Muscle layer of duodenum (tissue), 2 donors: ENCODE measurements around the gene PIGM.
"Not testable (repeated sequence)": the region's sequence is repeated elsewhere in the genome, so short reads cannot be mapped to it uniquely, and the experiment has no call there.

Source experiments
- H3K27ac ChIP-seq: one replicate; pipeline ENCODE4 v1.7.0; 2013; ENCODE audit warnings: mild to moderate bottlenecking, low read length
- H3K27me3 ChIP-seq: one replicate; pipeline ENCODE4 v1.7.0; 2013; ENCODE audit warnings: low read depth, mild to moderate bottlenecking, control low read depth, low read length
- H3K36me3 ChIP-seq, 2 donors: one replicate each; pipeline ENCODE4 v1.7.0; 2013; ENCODE audit warnings: low read length in 2 of 2, control low read depth in 1 of 2, mild to moderate bottlenecking in 1 of 2; ENCODE audit not compliant: insufficient read depth in 2 of 2, control insufficient read depth in 1 of 2
- H3K4me1 ChIP-seq, 2 donors: one replicate each; pipeline ENCODE4 v1.7.0; 2013; ENCODE audit warnings: low read length in 2 of 2, mild to moderate bottlenecking in 2 of 2, control low read depth in 1 of 2, moderate library complexity in 1 of 2; ENCODE audit not compliant: insufficient read depth in 2 of 2, control insufficient read depth in 1 of 2
- H3K4me3 ChIP-seq, 2 donors: one replicate each; pipeline ENCODE4 v1.7.0; 2013; ENCODE audit warnings: low read length in 2 of 2, low read depth in 1 of 2, mild to moderate bottlenecking in 1 of 2
- H3K9me3 ChIP-seq, 2 donors: one replicate each; pipeline ENCODE4 v1.7.0; 2013; ENCODE audit warnings: low read length in 2 of 2, control low read depth in 1 of 2, mild to moderate bottlenecking in 1 of 2; ENCODE audit not compliant: control insufficient read depth in 1 of 2
- donor health status: healthy.

The PIGM gene

GRCh38 chr1:160056648-160057169 is 24.9 kb upstream of the PIGM start:
- H3K27me3 ChIP-seq, result no peaks in the 10 kb centered on the region

DNA sequence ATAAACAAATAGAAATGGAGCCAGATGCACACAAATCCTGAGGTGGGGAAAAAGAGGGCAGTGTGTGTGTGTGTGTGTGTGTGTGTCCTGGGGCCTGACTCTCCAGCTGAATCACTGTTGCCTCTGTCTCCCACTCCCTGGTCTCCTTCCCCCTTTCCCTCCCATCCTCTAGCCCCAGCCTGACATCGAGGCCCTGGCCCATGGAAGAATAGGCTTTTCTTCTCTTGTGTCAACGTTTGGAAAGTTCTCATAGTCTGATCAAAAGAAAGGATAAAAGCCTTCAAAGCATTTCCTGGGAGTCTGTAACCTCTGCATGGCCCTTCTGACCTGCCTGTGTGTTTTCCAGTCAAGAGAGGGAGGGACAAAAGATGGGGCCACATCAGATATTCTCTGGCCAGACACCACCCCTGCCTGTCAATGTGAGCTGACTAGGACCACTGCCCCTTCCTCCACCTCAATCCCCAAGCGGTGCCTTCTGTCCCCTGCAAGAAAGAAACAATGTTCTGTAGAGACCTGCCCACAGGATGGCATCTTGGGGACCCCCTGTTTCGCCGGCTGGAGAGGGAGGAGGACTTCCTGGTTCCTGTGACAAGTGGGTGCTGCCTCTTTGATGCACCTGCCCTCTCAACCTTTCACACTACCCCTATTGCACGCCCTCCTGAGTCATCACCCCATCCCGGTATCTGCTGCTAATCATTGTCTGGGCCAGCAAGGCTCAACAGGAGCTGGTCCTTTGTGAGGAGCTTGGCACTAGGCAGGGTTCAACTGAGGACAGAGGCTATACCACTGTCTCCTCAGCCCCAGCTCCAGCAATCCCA is 22.0 kb upstream of the PIGM start:
- H3K9me3 ChIP-seq, result no peaks in the 10 kb centered on the region

More at GRCh38 chr1:160056648-160057169, 24.9 kb upstream of the PIGM start:
- H3K4me1 ChIP-seq, result no peaks in the 10 kb centered on the region
- H3K27ac ChIP-seq, result no peak overlapping the region
- H3K9me3 ChIP-seq, result no peaks in the 10 kb centered on the region
- no peak overlapping the region for H3K4me3 ChIP-seq
- no peaks in the 10 kb centered on the region for H3K36me3 ChIP-seq

GRCh38 chr1:160052936-160053335 is 21.1 kb upstream of the PIGM start:
- Histone ChIP-seq H3K27me3 (no peaks in the 10 kb centered on the region), H3K4me3 (no peak overlapping the region), H3K4me1 (no peaks in the 10 kb centered on the region), H3K9me3 (no peaks in the 10 kb centered on the region), H3K36me3 (no peaks in the 10 kb centered on the region), H3K27ac (no peak overlapping the region)

More for the DNA sequence above, 22.0 kb upstream of the PIGM start:
- Histone ChIP-seq H3K36me3 (no peaks in the 10 kb centered on the region), H3K4me3 (no peak overlapping the region), H3K27me3 (no peaks in the 10 kb centered on the region), H3K4me1 (no peaks in the 10 kb centered on the region), H3K27ac (no peak overlapping the region)

GRCh38 chr1:160050619-160051018 is 18.8 kb upstream of the PIGM start:
- H3K36me3 ChIP-seq, result no peaks in the 10 kb centered on the region
- H3K4me3 ChIP-seq, result no peak overlapping the region
- no peaks in the 10 kb centered on the region for H3K9me3 ChIP-seq
- H3K4me1 ChIP-seq, result peaks cover 11 to 13% of the 10 kb centered on the region in 2 donors
- no peak overlapping the region for H3K27ac ChIP-seq
- no peaks in the 10 kb centered on the region for H3K27me3 ChIP-seq

DNA sequence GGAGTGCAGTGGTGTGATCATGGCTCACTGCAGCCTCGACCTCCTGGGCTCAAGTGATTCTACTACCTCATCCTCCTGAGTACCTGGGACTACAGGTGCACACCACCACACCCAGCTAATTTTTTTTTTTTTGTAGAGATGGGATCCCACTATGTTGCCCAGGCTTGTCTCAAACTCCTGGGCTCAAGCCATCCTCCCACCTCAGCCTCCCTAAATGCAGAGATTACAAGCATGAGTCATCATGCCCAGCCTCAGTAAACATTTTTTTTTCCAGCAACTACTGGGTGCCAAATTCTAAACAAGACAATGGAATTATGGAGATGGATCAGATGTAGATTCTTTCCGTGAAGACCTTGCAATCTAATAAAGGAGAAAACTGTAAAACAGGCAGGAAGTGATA is 18.4 kb upstream of the PIGM start:
- H3K4me3 ChIP-seq, H3K27ac ChIP-seq, H3K9me3 ChIP-seq, H3K27me3 ChIP-seq, H3K36me3 ChIP-seq: not testable (repeated sequence)
- peaks cover 11 to 13% of the 10 kb centered on the region in 2 donors for H3K4me1 ChIP-seq

- Histone ChIP-seq H3K36me3 (no peaks in the 10 kb centered on the region), H3K4me3 (no peak overlapping the region), H3K9me3 (no peaks in the 10 kb centered on the region), H3K4me1 (peaks cover 11 to 13% of the 10 kb centered on the region in 2 donors), H3K27ac (no peak overlapping the region), H3K27me3 (no peaks in the 10 kb centered on the region)
Measured at GRCh38 chr1:160049101-160049500, 17.3 kb upstream of the PIGM start.

- peaks cover 11 to 13% of the 10 kb centered on the region in 2 donors for H3K4me1 ChIP-seq
Measured at GRCh38 chr1:160048335-160048734, 16.5 kb upstream of the PIGM start.

DNA sequence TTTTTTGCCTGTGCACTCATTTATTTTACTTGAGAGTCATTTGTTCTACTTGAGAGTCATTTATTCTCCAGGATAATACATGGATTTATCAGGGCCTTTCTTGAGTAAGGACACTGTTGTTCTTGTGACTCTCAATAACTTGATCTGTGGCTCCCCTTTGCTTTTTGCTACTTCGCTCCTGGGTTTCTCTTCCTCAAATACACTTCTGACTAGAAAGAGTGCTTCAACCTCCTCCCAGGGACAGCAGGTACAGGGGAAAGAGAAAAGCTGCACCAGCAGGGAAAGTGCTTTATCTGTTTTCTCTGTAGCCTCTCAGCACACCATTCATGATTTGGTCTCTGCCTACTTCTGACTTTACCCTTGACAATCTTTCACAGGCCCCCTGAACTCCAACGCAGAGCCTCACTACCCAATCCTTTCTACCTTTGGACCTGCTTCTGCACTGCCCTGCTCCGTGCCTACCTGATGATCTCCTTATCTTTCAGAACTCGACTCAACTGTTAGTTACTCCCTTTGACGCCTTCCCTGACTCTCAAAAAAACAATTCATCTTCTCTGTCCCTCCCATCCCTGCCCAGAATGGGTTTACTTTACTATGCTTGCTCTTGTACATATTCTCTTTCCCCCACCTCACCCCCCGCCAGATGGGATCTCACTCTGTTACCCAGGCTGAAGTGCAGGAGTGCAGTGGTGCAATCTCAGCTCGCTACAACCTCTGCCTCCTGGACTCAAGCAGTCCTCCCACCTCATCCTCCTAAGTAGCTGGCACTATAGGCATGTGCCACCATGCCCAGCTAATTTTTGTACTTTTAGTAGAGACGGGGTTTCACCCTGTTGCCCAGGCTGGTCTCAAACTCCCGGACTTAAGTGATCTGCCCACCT is 15.6 kb upstream of the PIGM start:
- Histone ChIP-seq H3K4me3 (peak overlapping the region in 1 of 2 donors; percentile 7), H3K9me3 (no peaks in the 10 kb centered on the region), H3K4me1 (peaks cover 11 to 13% of the 10 kb centered on the region in 2 donors), H3K27ac (no peak overlapping the region), H3K27me3 (no peaks in the 10 kb centered on the region), H3K36me3 (no peaks in the 10 kb centered on the region)

More at GRCh38 chr1:160048335-160048734, 16.5 kb upstream of the PIGM start:
- no peaks in the 10 kb centered on the region for H3K9me3 ChIP-seq
- H3K4me3 ChIP-seq, result no peak overlapping the region
- no peaks in the 10 kb centered on the region for H3K27me3 ChIP-seq
- no peak overlapping the region for H3K27ac ChIP-seq
- no peaks in the 10 kb centered on the region for H3K36me3 ChIP-seq

- Histone ChIP-seq H3K36me3 (no peaks in the 10 kb centered on the region), H3K27ac (no peak overlapping the region), H3K4me1 (peaks cover 11 to 13% of the 10 kb centered on the region in 2 donors), H3K4me3 (peak overlapping the region in 1 of 2 donors; percentile 7), H3K27me3 (no peaks in the 10 kb centered on the region), H3K9me3 (no peaks in the 10 kb centered on the region)
Measured at GRCh38 chr1:160046494-160047110, 14.8 kb upstream of the PIGM start.

DNA sequence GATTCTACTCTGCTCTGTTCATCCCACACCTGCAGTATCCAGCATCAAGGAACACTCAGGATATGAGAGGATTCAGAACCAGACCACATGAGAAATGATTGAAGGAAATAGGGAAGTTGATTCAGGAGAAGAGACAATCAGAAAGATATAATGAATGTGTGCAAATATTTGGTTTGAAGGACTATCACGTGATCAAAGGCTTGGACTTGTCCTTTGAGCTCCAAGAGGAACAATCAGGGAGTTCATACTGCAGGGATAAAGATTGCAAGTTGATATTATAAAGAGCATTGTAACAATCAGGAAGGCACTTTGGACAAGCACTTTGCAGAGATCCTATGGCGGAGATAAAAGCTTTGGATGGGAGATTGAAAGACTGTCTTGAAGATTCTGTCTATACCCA is 13.9 kb upstream of the PIGM start:
- Histone ChIP-seq H3K4me1 (peaks cover 11 to 13% of the 10 kb centered on the region in 2 donors), H3K4me3 (no peak overlapping the region), H3K27ac (no peak overlapping the region), H3K9me3 (no peaks in the 10 kb centered on the region), H3K27me3 (no peaks in the 10 kb centered on the region), H3K36me3 (no peaks in the 10 kb centered on the region)

DNA sequence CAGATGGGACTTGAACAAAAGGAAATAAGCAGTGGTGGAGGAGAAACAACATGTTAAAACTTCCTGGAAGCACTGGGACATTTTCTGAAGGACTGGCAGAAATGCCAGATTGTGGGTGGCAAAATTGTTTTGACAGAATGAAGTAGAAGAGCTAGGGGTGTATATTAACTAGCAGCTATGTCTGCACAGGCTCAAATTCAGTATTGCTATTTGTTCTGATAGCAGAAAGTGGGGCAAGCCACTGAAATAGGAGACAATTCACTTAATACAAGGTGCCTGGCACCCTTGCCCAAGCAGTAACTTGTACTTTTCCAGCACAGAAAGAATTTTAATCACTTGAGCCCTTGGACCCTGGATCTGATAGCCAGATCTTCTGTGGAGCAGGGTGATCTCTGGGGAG is 11.8 kb upstream of the PIGM start:
- Histone ChIP-seq H3K4me3 (no peak overlapping the region), H3K9me3 (no peaks in the 10 kb centered on the region), H3K27ac (no peak overlapping the region), H3K4me1 (peaks cover 11 to 13% of the 10 kb centered on the region in 2 donors), H3K27me3 (no peaks in the 10 kb centered on the region), H3K36me3 (no peaks in the 10 kb centered on the region)
